ENCODE measurements around the gene AMER3. TPM values are rescaled to one million over a fixed set of nuclear protein-coding genes. Genes with fewer than 3 reads are reported as not detected.

AMER3 gene
- total and polyA plus RNA-seq, 3 donors from 2014 or later, result 0.99 to 3.5 (median 3.0) TPM

GRCh38 chr2:130766711-130767407 lies 11.5 kb downstream of the AMER3 start:
- intact Hi-C loops (cut with DNase I; ENCODE audit: low total_unique reads), result no loop called here
- 82 to 92% methylated on average over 12 of the region's 12 CpGs for WGBS, 2 donors
- Histone ChIP-seq H3K36me3 (ENCODE audit: low read depth, missing control alignments) (no peaks in the 10 kb centered on the region), H3K4me1 (peaks cover 3% of the 10 kb centered on the region), H3K4me3 (no peak overlapping the region), H3K27ac (no peak overlapping the region), H3K27me3 (no peaks in the 10 kb centered on the region), H3K9me3 (no peaks in the 10 kb centered on the region)
- DNase-seq, result no peak
- TF ChIP-seq CTCF (IDR thresholded peaks at IDR 0.05) (no peak), POLR2A (IDR thresholded peaks at IDR 0.05) (no peak)

GRCh38 chr2:130767408-130767775 lies 12.1 kb downstream of the AMER3 start:
- Histone ChIP-seq H3K9me3 (no peaks in the 10 kb centered on the region), H3K4me1 (peaks cover 3% of the 10 kb centered on the region), H3K36me3 (ENCODE audit: low read depth, missing control alignments) (no peaks in the 10 kb centered on the region), H3K4me3 (no peak overlapping the region), H3K27me3 (no peaks in the 10 kb centered on the region), H3K27ac (no peak overlapping the region)
- 85 to 86% methylated on average over 4 to 7 of the region's 7 CpGs for WGBS, 2 donors
- no peak for DNase-seq
- intact Hi-C loops (cut with DNase I; ENCODE audit: low total_unique reads), result no loop called here
- TF ChIP-seq CTCF (IDR thresholded peaks at IDR 0.05) (no peak), POLR2A (IDR thresholded peaks at IDR 0.05) (no peak)

GRCh38 chr2:130768191-130768855 lies 13.0 kb downstream of the AMER3 start:
- Histone ChIP-seq H3K27ac (no peak overlapping the region), H3K4me1 (peaks cover 3% of the 10 kb centered on the region), H3K27me3 (no peaks in the 10 kb centered on the region), H3K4me3 (no peak overlapping the region), H3K9me3 (no peaks in the 10 kb centered on the region), H3K36me3 (ENCODE audit: low read depth, missing control alignments) (no peaks in the 10 kb centered on the region)
- intact Hi-C loops (cut with DNase I; ENCODE audit: low total_unique reads), result no loop called here
- DNase-seq, result no peak
- no peak for TF ChIP-seq CTCF (IDR thresholded peaks at IDR 0.05)
- no peak for TF ChIP-seq POLR2A (IDR thresholded peaks at IDR 0.05)
- WGBS, 2 donors, result 84 to 93% methylated on average over 11 to 17 of the region's 17 CpGs

GRCh38 chr2:130769343-130769907 lies 14.1 kb downstream of the AMER3 start:
- no peak overlapping the region for H3K4me3 ChIP-seq
- H3K36me3 ChIP-seq (ENCODE audit: low read depth, missing control alignments), result no peaks in the 10 kb centered on the region
- intact Hi-C loops (cut with DNase I; ENCODE audit: low total_unique reads), result no loop called here
- H3K27ac ChIP-seq, result no peak overlapping the region
- H3K9me3 ChIP-seq, result no peaks in the 10 kb centered on the region
- H3K4me1 ChIP-seq, result peaks cover 3% of the 10 kb centered on the region
- TF ChIP-seq POLR2A (IDR thresholded peaks at IDR 0.05) (no peak), CTCF (IDR thresholded peaks at IDR 0.05) (no peak)
- no peak for DNase-seq
- 63 to 66% methylated on average over 7 of the region's 7 CpGs for WGBS, 2 donors
- no peaks in the 10 kb centered on the region for H3K27me3 ChIP-seq

Data from testis (tissue), 3 donors.